HG02970 (cell line): ENCODE measurements around the gene G3BP1.
"Not testable (repeated sequence)": the region's sequence is repeated elsewhere in the genome, so short reads cannot be mapped to it uniquely, and the experiment has no call there.

Experiments used
- ATAC-seq: cut with Tn5 transposase; IDR thresholded peaks from one replicate; pipeline ENCODE4 v1.9.1; 2021; ENCODE audit warnings: mild to moderate bottlenecking, moderate library complexity, moderate number of reproducible peaks; ENCODE audit not compliant: unreplicated experiment, low FRiP score

G3BP1 gene

DNA sequence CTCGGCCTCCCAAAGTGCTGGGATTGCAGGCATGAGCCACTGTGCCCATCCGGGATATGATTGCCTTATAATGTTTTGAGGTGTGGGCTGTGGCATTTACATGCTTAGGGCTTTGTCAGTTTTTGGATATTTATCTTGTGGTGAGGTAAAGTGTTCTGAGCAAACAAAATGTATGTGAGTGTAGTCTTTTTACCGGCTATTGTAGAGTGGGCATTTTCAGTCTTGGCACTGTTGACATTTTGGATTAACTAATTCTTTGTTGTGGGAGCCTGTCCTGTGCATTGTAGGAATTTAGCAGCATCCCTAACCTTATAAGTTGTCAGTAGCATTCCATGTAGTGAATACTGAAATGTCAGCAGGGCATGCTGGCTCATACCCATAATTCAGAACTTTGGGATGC, 21.6 kb downstream of the G3BP1 start:
- ATAC-seq, result no peak

- no peak for ATAC-seq
These were observed 23.7 kb downstream of the G3BP1 start for GRCh38 chr5:151795426-151795825.

DNA sequence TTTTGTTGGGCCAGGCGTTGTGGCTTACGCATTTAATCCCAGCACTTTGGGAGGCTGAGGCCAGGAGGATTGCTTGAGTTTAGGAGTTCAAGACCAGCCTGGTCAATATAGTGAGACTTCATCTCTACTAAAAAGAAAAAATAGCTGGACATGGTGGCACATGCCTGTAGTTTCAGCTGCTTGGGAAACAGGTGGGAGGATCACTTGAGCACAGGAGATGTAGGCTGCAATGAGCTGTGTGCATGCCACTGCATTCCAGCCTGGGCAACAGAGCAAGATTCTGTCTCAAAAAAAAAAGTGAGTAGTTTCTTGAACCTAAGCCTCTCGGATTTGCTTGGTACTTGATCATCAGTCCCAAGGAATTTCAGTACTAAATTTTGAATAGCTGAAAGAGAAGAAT, 26.9 kb downstream of the G3BP1 start:
- ATAC-seq, result no peak

DNA sequence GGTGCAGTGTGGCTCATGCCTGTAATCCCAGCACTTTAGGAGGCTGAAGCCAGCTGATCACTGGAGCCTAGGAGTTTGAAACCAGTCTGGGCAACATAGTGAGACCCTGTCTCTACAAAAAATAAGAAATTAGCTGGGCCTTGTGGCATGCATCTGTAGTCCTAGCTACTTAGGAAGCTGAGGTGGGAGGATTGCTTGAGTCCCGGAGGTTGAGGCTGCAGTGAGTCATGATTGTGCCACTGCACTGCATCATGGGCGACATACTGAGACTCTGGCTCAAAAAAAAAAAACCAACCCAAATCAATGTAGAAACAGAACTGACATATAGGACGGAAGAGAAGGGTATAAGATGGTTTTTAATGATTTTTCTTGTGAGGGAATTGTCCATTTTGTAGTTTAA, 27.7 kb downstream of the G3BP1 start:
- ATAC-seq, result no peak

DNA sequence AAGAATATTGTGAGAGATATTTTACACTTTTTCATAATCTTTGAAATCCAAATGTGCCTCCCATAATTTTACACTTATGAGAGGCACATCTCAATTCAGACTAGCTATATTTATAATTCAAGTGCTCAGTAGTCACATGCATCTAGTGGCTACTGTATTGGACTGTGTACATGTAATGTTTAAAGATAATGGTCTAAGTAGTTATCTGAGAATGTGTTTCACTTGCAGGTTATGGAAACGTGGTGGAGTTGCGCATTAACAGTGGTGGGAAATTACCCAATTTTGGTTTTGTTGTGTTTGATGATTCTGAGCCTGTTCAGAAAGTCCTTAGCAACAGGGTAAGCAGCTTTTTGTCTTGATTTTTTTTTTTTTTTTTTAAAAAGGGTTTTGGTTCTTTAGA, 28.8 kb downstream of the G3BP1 start:
- ATAC-seq, result no peak

- no peak for ATAC-seq
These were observed 33.9 kb downstream of the G3BP1 start for GRCh38 chr5:151805414-151806223.

GRCh38 chr5:151808451-151809169, 36.9 kb downstream of the G3BP1 start:
- no peak for ATAC-seq

DNA sequence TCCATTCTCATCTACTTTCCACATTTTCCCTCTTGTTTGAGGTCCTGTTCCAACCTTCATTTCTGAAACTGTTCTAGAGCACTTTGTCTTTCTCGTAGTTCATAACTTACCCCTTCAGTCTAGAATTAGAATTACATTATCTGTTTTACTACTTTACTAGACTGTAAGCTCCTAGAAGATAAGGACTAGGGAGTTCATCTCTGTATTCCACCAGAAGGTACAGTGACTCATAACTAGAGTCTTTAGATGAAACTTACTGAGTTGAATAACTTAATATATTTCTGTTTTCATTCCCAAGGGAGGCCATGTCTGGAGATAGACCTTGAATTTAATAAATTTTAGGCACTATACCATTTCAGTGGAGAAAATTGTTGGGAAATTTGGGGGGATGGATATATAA, 38.7 kb downstream of the G3BP1 start:
- no peak for ATAC-seq

DNA sequence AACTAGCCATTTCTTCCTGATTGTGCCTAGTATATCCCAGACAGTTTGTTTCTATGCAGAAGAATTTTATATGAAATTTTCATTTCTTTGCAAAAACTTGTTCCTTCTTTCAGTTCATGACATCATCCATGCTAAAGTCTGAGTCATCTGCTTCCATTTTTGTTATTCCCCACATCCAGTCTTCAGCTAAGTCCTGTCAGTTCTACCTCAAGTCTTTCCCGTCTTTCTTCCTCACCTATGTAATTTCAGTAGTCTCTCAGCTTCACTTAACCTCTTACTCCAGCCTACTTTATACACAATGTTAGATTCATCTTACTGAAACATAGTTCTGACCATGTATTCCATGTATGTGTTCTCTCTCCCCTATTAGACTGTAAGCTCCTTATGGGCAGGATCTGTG, 39.1 kb downstream of the G3BP1 start:
- no peak for ATAC-seq

DNA sequence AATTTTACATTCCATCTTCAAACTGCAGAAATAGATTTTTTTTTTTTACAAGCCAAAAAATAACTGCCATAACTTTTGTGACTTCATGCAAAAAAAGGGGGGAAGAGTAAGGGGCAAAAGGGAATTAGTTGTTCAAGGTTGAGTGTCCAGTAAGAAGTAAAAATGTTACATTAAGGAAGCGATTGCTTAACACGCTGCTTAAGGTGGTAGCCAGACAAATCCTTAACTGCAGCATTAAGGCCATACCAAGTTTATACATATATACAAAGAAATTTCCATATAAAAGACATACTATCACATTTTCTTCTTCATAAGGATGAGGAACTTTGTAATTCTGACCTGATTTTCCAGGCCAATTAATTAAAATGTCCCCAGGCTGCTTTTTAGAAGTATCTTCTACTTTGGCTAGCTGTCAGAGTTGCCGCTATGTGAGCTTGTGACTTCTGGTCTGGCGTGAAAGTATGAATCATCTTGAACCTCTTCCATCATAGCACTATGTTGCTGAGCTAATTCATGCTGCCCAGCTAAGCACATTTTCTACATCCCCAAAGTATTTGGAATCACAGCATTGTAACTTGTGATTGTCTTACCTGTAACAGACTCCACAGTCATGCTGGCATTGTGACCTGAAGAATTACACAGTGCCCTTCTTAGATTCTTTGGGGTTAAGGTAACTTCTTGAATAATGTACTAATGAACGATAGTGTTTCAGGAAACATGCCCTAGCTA, 40.0 kb downstream of the G3BP1 start:
- ATAC-seq, result no peak

GRCh38 chr5:151812757-151813309, 41.1 kb downstream of the G3BP1 start:
- ATAC-seq, result no peak

DNA sequence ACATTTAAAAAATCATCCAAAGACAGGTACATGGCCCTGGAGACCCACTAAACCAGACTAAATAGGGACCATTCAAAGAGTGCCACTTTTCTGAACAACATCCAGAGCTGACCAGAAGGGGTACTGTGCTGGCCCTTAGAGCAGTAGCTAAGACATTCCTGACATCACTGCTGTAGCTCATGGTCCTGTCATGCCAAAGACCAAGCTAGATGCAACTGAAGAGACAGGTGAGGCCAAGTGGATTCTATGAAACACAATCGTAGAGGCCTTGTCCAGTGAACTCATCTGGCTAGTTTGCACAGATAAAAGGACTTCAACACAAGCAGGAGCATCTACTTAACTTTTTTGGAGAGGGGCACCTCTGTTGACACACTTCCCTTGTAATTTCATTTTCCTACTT, 43.3 kb downstream of the G3BP1 start:
- ATAC-seq, result no peak

GRCh38 chr5:151819830-151820229, 48.1 kb downstream of the G3BP1 start:
- ATAC-seq, result no peak

DNA sequence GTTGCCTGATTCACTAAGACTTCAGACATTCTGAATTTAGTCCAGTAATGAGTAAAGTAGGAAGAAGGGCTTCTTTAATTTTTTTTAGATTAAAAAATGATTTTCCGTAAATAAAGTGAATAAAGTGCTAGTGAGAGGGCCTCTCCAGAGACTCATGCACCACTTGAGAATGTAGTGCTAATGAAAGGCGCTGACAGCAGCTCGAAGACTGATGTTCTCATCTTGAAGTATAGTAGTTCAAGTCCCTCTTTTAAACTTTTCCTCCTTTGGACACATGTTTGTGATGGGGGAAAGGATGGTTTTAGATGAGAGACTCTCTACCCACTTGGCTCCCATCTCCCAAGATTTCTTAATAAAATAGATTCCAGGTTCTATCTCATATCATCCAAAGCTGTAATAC, 48.5 kb downstream of the G3BP1 start:
- ATAC-seq, result no peak

- no peak for ATAC-seq
These were observed 49.1 kb downstream of the G3BP1 start for GRCh38 chr5:151820903-151821302.

DNA sequence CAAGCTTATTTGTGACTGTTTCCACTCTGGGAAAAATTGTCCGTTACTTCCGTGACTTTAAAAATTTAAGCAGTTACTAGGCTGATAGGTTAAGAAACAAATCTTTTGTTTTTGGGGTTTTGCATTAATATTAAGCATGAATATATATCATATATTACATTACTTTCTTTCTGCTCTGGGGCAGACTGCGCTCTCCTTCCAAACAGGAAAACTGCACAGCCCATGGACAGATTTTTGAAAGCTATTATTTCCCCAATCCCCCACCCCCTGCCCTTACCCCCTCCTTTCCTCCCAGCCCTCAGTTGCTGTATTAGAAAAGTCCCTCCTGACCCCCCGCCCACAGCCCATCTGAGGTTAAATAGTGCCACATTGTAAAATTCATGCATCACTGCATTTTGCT, 50.4 kb downstream of the G3BP1 start:
- ATAC-seq, result no peak

DNA sequence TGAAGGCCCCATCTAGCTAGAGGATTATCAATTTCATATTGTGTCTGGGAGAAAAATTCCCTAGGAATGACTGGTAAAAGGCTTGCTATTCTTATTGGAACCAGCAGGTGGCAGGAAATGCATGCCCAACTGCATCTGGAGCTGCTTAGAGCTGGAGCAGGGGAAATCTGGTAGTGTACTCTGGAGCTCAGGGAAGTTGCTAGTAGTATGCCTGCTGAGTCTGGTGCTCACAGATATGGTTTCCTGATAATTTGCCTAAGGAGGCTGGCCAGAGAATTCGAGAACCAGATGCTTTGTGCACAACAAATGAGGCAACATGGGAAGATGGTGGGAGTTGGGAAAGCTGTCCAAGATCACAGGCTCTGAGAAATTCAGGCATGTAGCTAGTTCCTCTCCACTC, 53.7 kb downstream of the G3BP1 start:
- ATAC-seq, result no peak

GRCh38 chr5:151829370-151829769, 57.6 kb downstream of the G3BP1 start:
- no peak for ATAC-seq

- not testable (repeated sequence) for ATAC-seq
These were observed 61.1 kb downstream of the G3BP1 start for GRCh38 chr5:151832843-151833242.

- ATAC-seq, result no peak
These were observed 75.0 kb downstream of the G3BP1 start for GRCh38 chr5:151846765-151847164.

DNA sequence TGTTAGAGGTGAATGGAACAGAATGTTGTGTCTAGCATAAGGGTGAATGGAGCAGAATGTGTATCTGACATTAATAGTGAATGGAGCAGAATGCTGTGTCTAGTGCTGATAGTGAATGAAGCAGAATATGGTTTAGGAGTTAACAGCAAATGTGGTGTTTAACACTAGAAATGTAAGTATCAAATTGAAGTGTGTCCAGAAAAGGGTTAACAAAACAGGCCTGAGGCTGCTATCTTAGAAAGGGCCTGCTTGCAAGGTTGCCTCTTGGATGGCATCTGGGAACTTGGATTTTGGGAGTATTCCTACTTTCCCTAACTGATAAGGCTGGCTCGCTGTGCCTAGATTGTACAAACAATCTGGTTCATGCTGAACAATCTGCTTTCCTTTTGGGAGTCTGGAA, 76.1 kb downstream of the G3BP1 start:
- ATAC-seq, result no peak
